T-helper 9 cell (primary cell): ENCODE measurements around the gene ZSCAN9.

ENCODE experiments used
- DNase-seq: peaks from one replicate; pipeline ENCODE4 v3.0.0-alpha.2; 2020

Gene ZSCAN9

DNA sequence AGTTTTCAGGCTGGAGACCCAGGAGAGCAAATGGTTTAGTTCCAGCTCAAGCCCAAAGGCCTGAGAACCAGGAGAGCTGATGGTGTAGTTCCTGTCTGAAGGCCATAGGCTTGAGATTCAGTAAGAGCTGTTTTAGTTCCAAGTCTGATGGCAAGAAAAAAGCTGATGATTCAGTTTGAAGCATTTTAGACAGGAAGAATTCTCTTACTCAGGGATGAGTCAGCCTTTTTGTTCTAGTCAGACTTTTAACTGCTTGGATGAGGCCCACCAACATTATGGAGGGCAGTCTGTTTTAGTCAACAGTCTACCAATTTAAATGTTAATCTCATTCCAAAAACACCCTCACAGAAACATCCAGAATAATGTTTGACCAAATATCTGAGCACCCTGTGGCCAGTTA is 44.4 kb downstream of the ZSCAN9 start:
- no peak for DNase-seq

DNA sequence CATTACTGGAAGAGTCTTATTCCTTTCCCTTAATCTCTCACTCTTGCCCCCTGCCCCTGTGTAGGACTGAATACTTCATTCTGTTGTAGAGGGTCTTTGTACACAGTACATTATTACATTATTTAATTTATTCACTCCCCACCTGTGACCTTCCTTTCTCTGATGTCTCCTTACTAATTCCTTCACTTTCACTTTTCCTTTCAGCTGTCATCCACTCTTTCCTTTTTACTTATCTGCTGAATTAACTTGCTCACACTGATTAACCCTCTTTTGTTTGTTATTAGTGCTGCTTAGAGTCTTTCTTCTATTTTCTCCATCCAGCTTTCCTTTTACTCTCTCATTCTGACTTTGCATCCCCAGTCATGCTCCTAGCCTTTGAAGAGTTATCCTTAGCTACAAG is 49.8 kb downstream of the ZSCAN9 start:
- DNase-seq = no peak

DNA sequence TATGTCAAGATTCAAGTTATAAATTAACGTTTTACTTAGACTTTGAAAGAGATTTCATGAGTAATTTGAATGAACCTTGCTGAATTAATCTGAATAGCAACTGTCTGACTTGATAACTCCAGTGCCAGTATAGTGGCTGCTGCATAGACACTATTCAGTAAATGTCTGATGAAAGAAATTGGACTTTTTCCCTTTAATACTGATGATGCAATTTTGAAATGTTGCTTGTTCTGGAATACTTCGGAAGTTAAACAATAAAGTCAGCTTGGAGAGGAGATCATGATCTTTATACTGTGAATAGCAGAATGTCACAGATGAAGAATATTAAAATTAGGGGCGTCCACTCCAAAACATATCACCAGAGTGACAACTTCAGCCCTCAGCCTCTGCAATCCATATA is 52.7 kb downstream of the ZSCAN9 start:
- DNase-seq = no peak

DNA sequence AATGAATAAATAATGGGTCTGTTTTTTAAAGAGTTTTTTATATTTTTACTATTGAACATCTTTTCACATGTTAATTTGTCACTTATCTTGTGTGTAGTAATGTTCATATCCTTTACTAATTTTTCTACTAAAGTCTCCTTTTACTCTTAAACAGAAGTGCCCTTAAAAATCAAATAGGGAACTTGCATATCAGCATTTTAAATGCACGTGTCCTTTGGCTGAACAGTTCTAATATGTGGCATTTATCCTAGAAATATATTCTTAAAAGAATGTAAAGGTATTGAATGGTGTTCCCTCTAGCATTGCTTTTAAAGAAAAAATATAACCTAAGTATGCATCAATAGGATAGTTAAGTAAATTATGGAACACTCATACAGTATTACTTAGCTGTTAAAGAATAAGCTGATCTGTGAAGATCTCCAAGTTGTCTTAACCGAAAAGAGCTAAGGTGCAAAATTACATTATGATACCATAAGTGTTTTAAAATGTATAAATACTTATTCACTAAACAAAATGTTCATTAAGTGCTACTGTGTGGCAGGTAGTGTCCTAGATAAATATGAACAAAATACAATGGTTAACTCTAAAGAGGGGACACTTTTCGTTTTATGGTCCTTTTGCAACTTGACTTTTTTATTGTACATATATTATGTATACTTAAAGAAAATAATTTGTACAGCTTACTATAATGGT is 55.7 kb downstream of the ZSCAN9 start:
- no peak for DNase-seq

DNA sequence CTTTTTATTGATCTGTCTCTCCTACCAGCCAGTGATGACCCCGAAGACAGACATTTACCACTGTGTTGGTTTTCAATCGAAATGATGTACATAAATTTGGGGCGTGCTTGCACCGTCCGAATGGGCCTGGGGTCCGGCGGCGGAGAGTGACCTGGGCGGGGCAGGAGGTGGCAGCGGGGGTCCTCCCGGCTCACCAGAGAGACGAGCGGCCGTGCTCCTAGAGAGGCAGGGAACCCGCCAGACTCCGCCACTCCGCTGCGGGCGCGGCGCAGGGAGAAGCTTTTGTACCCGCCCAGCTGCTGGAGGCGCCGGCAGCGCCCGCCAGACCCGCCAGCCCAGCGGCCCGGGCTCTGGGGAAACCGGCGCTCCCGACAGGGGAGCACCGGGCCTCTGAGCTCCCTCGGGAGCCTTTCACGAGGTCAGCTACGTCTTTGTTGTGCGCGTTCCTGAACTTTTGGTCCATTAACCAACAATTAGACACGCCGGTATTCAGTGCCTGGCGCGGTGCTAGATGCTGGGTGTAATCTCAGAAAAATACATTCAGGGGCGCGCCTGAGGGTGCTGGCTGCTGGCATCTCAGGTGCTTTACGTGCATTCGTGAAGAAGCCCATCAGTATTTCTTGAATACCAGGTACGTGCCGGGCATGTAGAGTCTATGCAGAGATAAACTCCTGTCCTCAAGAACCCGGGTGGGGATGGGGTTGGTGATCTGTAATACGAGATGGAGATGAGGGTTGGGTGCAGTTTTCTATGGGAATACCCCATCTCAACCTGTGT is 56.4 kb downstream of the ZSCAN9 start, which contains the start of gene PGBD1:
Gene PGBD1, plus strand, starts transcription at position 285 of the 777 bp plus-strand sequence. CDS start 2,242 bp downstream, outside the sequence.
- DNase-seq = peak; percentile 19

DNA sequence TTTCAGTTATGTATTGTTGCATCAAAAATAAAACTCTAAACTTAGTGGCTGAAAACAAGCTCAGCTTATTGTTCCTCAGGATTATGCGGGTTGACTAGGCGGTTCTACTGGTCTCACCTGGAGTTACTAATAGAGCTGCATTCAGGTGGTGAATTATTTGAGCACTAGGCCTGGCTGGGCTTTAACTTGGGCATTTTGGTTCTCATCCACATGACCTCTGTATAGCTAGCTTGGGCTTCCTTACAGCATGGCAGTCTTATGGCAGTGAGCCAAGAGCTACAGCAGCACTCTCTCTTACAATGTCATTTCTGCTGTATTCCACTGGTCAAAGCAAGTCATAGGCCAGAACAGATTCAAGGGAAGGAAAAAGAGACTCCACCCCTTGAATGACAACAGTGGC is 57.9 kb downstream of the ZSCAN9 start:
- no peak for DNase-seq
